Measurements from ENCODE around the gene SCG3.

- TF ChIP-seq CTCF (IDR thresholded peaks at IDR 0.05; ENCODE audit: insufficient read depth, low read length, poor library complexity, severe bottlenecking) (no peak), EZH2phosphoT487 (conservative IDR thresholded peaks at IDR 0.05; ENCODE audit: low read length) (no peak)
These were observed 54.8 kb downstream of the SCG3 start for GRCh38 chr15:51736069-51736468.

Data from SU-DHL-6 (cell line).